Measurements from ENCODE around the gene ALOX15B. TPM values are rescaled to one million over a fixed set of nuclear protein-coding genes. Genes with fewer than 3 reads are reported as not detected.

Gene ALOX15B
- polyA plus RNA-seq, 3 donors: 1.7 to 2.8 (median 2.0) TPM

DNA sequence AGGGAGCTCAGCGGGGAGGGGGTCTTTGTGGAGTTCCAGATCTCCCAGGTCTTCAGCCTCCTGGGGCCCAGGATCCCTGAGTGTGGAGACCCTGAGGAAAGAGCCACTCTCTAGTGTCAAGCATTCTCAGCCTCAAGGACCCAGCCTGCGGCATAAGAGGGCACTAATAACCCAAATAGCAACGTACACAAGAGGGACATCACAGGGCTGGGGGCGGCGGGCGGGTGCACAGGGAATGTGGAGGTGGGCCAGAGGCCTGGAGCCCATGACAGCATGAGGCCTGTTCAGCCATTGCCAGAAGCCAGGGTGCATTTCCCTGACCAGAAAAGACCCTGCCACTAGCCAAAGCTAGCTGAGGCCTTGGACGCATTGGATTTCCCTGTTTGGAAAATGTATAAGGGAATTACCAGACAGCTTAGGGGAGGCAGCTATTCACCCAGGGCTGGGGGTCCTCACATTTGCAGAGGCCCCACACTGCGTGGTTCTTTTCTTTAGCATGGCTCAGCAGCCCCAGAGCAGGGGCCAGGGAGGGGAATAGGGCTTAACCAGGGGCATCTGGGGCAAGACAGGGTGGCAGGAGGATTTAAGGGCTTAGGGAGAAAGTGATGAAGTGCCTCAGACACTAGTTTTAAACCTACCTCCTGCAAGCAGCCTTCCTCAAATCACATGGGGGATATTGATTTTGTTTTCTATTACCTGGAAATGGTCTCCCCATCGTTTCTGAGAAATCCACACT, 13.5 kb upstream of the ALOX15B start:
- H3K27me3 ChIP-seq (ENCODE audit: control insufficient read depth in 2 of 2, insufficient read depth in 2 of 2, low read length in 2 of 2): no peaks in the 10 kb centered on the region
- H3K9me3 ChIP-seq (replicated peaks in 1 of 2; ENCODE audit: control insufficient read depth in 1 of 2, insufficient read depth in 1 of 2, low read length in 2 of 2): no peaks in the 10 kb centered on the region
- H3K4me3 ChIP-seq (replicated peaks in 1 of 3; ENCODE audit: low read depth in 2 of 3, low read length in 3 of 3): no peak overlapping the region
- intact Hi-C loops (cut with micrococcal nuclease): no loop called here
- no peak overlapping the region for H3K4me3 Mint-ChIP-seq
- no peaks in the 10 kb centered on the region for H3K36me3 ChIP-seq (replicated peaks in 1 of 2; ENCODE audit: control insufficient read depth in 1 of 2, insufficient read depth in 2 of 2, low read length in 2 of 2)
- peaks cover 38 to 47% of the 10 kb centered on the region in 2 donors for H3K4me1 ChIP-seq (ENCODE audit: control insufficient read depth in 1 of 2, insufficient read depth in 2 of 2, low read length in 2 of 2)
- DNase-seq: no peak
- no peak overlapping the region for H3K4me2 ChIP-seq (replicated peaks; ENCODE audit: extremely low read depth, low read length, poor library complexity, severe bottlenecking)
- H2AFZ ChIP-seq (ENCODE audit: insufficient read depth, low read depth, low read length, poor library complexity, severe bottlenecking): no peak overlapping the region
- peak overlapping the region in 5 of 7 donors; percentile 82 to 93 (median 89) for H3K27ac Mint-ChIP-seq
- 98% methylated on average over 8 of the region's 9 CpGs for WGBS (ENCODE audit: insufficient coverage)
- no peaks in the 10 kb centered on the region for H3K79me2 ChIP-seq (ENCODE audit: insufficient read depth, low read length)
- no peak for TF ChIP-seq CTCF (IDR thresholded peaks at IDR 0.05)
- no peak overlapping the region for H3K9ac ChIP-seq (ENCODE audit: insufficient read depth, low read length, poor library complexity, severe bottlenecking)
- peaks cover 48% of the 10 kb centered on the region for H3K4me1 Mint-ChIP-seq
- H3K27me3 Mint-ChIP-seq (ENCODE audit: low read depth in 3 of 3): peaks cover 2 to 8% (median 2%) of the 10 kb centered on the region in 3 donors
- no peaks in the 10 kb centered on the region for H4K20me1 ChIP-seq (ENCODE audit: insufficient read depth, low read length)
- H3K27ac ChIP-seq (ENCODE audit: low read depth in 1 of 2, low read length in 2 of 2): peak overlapping the region in 1 of 2 donors; percentile 77
- H3K9me3 Mint-ChIP-seq: peaks cover 0 to 2% (median 0%) of the 10 kb centered on the region in 7 donors
- peaks cover 12 to 19% of the 10 kb centered on the region in 2 donors for H3K36me3 Mint-ChIP-seq

DNA sequence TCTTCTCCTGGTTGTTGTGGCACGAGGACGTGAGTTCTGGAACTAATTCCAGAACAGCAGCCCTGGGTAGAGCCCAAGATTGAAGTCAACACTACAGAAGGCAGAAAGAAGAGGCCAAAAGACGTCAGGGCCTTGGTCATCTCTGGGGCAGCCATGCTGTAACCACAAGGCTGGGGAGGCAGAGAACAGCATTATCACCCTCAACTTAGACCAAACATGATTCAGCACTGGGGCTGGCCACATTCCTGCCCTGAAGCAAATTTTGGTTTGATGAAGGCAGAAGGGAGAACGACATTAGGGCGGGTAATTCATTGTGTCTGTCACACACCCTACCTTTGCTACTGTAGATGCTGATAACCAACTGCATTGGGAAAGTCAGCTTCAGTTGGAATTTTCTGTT, 9.7 kb upstream of the ALOX15B start:
- no peak for DNase-seq
- Histone ChIP-seq H2AFZ (ENCODE audit: insufficient read depth, low read depth, low read length, poor library complexity, severe bottlenecking) (no peak overlapping the region), H3K36me3 (replicated peaks in 1 of 2; ENCODE audit: control insufficient read depth in 1 of 2, insufficient read depth in 2 of 2, low read length in 2 of 2) (no peaks in the 10 kb centered on the region), H4K20me1 (ENCODE audit: insufficient read depth, low read length) (no peaks in the 10 kb centered on the region), H3K4me3 (replicated peaks in 1 of 3; ENCODE audit: low read depth in 2 of 3, low read length in 3 of 3) (no peak overlapping the region), H3K9ac (ENCODE audit: insufficient read depth, low read length, poor library complexity, severe bottlenecking) (no peak overlapping the region), H3K4me1 (ENCODE audit: control insufficient read depth in 1 of 2, insufficient read depth in 2 of 2, low read length in 2 of 2) (peaks cover 12 to 15% of the 10 kb centered on the region in 2 donors), H3K9me3 (replicated peaks in 1 of 2; ENCODE audit: control insufficient read depth in 1 of 2, insufficient read depth in 1 of 2, low read length in 2 of 2) (no peaks in the 10 kb centered on the region), H3K4me2 (replicated peaks; ENCODE audit: extremely low read depth, low read length, poor library complexity, severe bottlenecking) (no peak overlapping the region), H3K27me3 (ENCODE audit: control insufficient read depth in 2 of 2, insufficient read depth in 2 of 2, low read length in 2 of 2) (no peaks in the 10 kb centered on the region), H3K79me2 (ENCODE audit: insufficient read depth, low read length) (no peaks in the 10 kb centered on the region), H3K27ac (ENCODE audit: low read depth in 1 of 2, low read length in 2 of 2) (no peak overlapping the region)
- Mint-ChIP-seq H3K4me3 (no peak overlapping the region), H3K4me1 (peaks cover 29% of the 10 kb centered on the region), H3K9me3 (no peaks in the 10 kb centered on the region), H3K27ac (no peak overlapping the region), H3K27me3 (ENCODE audit: low read depth in 3 of 3) (peaks cover 2 to 10% (median 6%) of the 10 kb centered on the region in 3 donors), H3K36me3 (peaks cover 5 to 9% of the 10 kb centered on the region in 2 donors)
- intact Hi-C loops (cut with micrococcal nuclease): no loop called here
- TF ChIP-seq CTCF (IDR thresholded peaks at IDR 0.05): no peak
- 70% methylated on average over 2 of the region's 5 CpGs for WGBS (ENCODE audit: insufficient coverage)
